ENCODE measurements around the gene LDLRAP1. TPM values are rescaled to one million over a fixed set of nuclear protein-coding genes. Genes with fewer than 3 reads are reported as not detected.
A peak's percentile ranks its signal among the peaks of the same experiment; 100 is the strongest.

Gene LDLRAP1
- total and polyA plus RNA-seq, 2 experiments from 2014 or later = 9.6 to 22.7 TPM

DNA sequence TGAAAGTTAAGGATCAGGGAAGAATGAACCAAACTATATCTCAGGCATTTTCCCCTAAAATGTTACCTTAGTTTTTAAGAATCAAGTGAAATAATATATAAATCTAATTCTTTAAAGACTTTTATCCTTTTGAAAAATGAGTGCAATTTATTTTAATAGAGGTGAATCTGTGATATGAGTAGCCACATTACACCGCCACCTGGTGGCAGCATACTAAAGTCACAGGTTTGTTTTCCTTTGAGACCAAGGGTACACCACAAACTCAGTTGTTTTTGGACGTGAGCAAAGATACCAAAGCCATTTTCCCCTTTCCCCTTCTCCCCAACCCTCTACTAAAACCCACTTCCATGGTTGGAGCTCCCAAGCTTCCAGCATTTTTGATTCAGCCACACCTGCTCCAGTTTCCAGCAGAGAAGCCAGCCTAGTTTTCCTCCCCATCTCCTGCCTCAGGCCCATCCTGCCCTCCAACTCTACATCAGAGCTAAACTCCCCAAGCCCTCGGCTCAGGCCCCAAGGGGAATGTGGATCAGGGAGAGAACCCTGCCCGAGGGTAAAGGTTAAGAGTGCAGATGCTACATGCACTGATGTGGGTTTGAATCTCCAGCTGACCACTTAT, 22.9 kb upstream of the LDLRAP1 start:
- Mint-ChIP-seq H3K9me3 (no peaks in the 10 kb centered on the region), H3K4me3 (no peak overlapping the region; the same call in 2 of the 3 replicates), H3K27ac (no peak overlapping the region), H3K36me3 (ENCODE audit: low read depth) (no peaks in the 10 kb centered on the region), H3K4me1 (peaks cover 11% of the 10 kb centered on the region), H3K27me3 (ENCODE audit: insufficient read depth, low read depth, poor library complexity) (peaks cover 13% of the 10 kb centered on the region)
- no peaks in the 10 kb centered on the region for H3K9me2 ChIP-seq (ENCODE audit: insufficient read depth)
- no peak overlapping the region for H3K4me2 ChIP-seq
- peaks cover 16% of the 10 kb centered on the region for H3K4me1 ChIP-seq (ENCODE audit: insufficient read depth)
- no peaks in the 10 kb centered on the region for H3F3A ChIP-seq (replicated peaks; ENCODE audit: low read depth)
- no peaks in the 10 kb centered on the region for H3K36me3 ChIP-seq (ENCODE audit: insufficient read depth)
- no peaks in the 10 kb centered on the region for H3K79me2 ChIP-seq (replicated peaks; ENCODE audit: insufficient read depth)
- no peaks in the 10 kb centered on the region for H4K20me1 ChIP-seq (replicated peaks; ENCODE audit: insufficient read depth)
- H2AFZ ChIP-seq = peak overlapping the region; percentile 21; the same call in 1 of the 2 replicates
- TF ChIP-seq, protein P1, sequence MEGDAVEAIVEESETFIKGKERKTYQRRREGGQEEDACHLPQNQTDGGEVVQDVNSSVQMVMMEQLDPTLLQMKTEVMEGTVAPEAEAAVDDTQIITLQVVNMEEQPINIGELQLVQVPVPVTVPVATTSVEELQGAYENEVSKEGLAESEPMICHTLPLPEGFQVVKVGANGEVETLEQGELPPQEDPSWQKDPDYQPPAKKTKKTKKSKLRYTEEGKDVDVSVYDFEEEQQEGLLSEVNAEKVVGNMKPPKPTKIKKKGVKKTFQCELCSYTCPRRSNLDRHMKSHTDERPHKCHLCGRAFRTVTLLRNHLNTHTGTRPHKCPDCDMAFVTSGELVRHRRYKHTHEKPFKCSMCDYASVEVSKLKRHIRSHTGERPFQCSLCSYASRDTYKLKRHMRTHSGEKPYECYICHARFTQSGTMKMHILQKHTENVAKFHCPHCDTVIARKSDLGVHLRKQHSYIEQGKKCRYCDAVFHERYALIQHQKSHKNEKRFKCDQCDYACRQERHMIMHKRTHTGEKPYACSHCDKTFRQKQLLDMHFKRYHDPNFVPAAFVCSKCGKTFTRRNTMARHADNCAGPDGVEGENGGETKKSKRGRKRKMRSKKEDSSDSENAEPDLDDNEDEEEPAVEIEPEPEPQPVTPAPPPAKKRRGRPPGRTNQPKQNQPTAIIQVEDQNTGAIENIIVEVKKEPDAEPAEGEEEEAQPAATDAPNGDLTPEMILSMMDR (conservative IDR thresholded peaks at IDR 0.05; ENCODE audit: low read depth in 2 of 2) = peak; percentile 82 to 93
- TF ChIP-seq, protein P2, sequence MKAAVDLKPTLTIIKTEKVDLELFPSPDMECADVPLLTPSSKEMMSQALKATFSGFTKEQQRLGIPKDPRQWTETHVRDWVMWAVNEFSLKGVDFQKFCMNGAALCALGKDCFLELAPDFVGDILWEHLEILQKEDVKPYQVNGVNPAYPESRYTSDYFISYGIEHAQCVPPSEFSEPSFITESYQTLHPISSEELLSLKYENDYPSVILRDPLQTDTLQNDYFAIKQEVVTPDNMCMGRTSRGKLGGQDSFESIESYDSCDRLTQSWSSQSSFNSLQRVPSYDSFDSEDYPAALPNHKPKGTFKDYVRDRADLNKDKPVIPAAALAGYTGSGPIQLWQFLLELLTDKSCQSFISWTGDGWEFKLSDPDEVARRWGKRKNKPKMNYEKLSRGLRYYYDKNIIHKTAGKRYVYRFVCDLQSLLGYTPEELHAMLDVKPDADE (IDR thresholded peaks at IDR 0.05) = no peak
- TF ChIP-seq ZNF331 (CRISPR knock-in tag; IDR thresholded peaks at IDR 0.05; ENCODE audit: low read depth) (no peak), CREB1 (CRISPR knock-in tag; IDR thresholded peaks at IDR 0.05; ENCODE audit: low read depth) (no peak), EZH2 (IDR thresholded peaks at IDR 0.05; ENCODE audit: low read depth, unreplicated experiment) (no peak), POLR2AphosphoS5 (IDR thresholded peaks at IDR 0.05; ENCODE audit: low read depth) (no peak), NANOG (IDR thresholded peaks at IDR 0.05; ENCODE audit: borderline replicate concordance) (no peak)
- H3K27me3 ChIP-seq (ENCODE audit: insufficient read depth) = no peaks in the 10 kb centered on the region
- H3K27ac ChIP-seq (ENCODE audit: low read depth) = no peak overlapping the region
- DNase-seq (ENCODE audit: low spot score) (peak; percentile 86), ATAC-seq (peak; percentile 10)
- no peak overlapping the region for H3K4me3 ChIP-seq

DNA sequence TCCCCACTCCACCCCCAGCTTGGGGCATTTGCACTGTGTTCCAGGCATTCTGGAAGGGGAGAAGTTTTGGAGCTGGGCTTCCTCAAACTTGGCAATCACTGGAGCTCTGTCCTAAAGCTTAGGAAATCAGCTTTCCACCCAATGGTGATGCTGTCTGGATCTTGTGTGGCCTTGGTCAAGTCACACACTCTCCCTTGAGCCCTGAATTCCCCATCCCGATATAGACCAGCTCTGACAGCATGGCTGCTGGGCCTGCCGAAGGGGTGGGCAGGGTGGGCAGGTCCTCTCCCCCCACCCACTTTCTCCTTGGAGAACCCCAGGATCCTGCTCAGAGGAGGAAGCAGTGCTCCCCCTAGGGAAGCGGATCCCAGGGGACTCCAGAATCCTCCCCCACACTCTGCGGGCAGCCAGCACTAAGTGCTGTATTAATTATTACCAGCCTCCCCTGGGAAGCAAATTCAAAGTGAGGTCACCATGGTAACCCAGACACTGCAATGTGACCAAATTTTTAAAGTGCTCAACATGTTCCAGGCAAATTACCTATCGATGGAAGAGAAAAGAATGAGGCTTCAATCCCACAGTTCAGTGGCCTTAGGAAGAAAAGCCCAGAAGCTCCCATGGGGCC, 21.3 kb upstream of the LDLRAP1 start:
- no peak overlapping the region for H3K4me2 ChIP-seq
- H3F3A ChIP-seq (replicated peaks; ENCODE audit: low read depth) = no peaks in the 10 kb centered on the region
- H4K20me1 ChIP-seq (replicated peaks; ENCODE audit: insufficient read depth) = no peaks in the 10 kb centered on the region
- Mint-ChIP-seq H3K36me3 (ENCODE audit: low read depth) (no peaks in the 10 kb centered on the region), H3K9me3 (no peaks in the 10 kb centered on the region), H3K4me1 (peaks cover 11% of the 10 kb centered on the region), H3K27me3 (ENCODE audit: insufficient read depth, low read depth, poor library complexity) (peaks cover 11% of the 10 kb centered on the region), H3K27ac (no peak overlapping the region), H3K4me3 (no peak overlapping the region)
- peaks cover 13% of the 10 kb centered on the region for H3K4me1 ChIP-seq (ENCODE audit: insufficient read depth)
- no peak overlapping the region for H3K27ac ChIP-seq (ENCODE audit: low read depth)
- no peaks in the 10 kb centered on the region for H3K79me2 ChIP-seq (replicated peaks; ENCODE audit: insufficient read depth)
- no peak overlapping the region for H3K4me3 ChIP-seq
- no peak overlapping the region for H2AFZ ChIP-seq
- H3K36me3 ChIP-seq (ENCODE audit: insufficient read depth) = no peaks in the 10 kb centered on the region
- ATAC-seq = no peak
- H3K27me3 ChIP-seq (ENCODE audit: insufficient read depth) = no peaks in the 10 kb centered on the region
- DNase-seq (ENCODE audit: low spot score) = no peak
- no peaks in the 10 kb centered on the region for H3K9me2 ChIP-seq (ENCODE audit: insufficient read depth)
- TF ChIP-seq NANOG (IDR thresholded peaks at IDR 0.05; ENCODE audit: borderline replicate concordance) (no peak), EZH2phosphoT487 (IDR thresholded peaks at IDR 0.05; ENCODE audit: unreplicated experiment) (no peak), ZNF114 (CRISPR knock-in tag; IDR thresholded peaks at IDR 0.05) (no peak), JUNB (IDR thresholded peaks at IDR 0.05; ENCODE audit: unreplicated experiment) (no peak)
- TF ChIP-seq, protein P3, sequence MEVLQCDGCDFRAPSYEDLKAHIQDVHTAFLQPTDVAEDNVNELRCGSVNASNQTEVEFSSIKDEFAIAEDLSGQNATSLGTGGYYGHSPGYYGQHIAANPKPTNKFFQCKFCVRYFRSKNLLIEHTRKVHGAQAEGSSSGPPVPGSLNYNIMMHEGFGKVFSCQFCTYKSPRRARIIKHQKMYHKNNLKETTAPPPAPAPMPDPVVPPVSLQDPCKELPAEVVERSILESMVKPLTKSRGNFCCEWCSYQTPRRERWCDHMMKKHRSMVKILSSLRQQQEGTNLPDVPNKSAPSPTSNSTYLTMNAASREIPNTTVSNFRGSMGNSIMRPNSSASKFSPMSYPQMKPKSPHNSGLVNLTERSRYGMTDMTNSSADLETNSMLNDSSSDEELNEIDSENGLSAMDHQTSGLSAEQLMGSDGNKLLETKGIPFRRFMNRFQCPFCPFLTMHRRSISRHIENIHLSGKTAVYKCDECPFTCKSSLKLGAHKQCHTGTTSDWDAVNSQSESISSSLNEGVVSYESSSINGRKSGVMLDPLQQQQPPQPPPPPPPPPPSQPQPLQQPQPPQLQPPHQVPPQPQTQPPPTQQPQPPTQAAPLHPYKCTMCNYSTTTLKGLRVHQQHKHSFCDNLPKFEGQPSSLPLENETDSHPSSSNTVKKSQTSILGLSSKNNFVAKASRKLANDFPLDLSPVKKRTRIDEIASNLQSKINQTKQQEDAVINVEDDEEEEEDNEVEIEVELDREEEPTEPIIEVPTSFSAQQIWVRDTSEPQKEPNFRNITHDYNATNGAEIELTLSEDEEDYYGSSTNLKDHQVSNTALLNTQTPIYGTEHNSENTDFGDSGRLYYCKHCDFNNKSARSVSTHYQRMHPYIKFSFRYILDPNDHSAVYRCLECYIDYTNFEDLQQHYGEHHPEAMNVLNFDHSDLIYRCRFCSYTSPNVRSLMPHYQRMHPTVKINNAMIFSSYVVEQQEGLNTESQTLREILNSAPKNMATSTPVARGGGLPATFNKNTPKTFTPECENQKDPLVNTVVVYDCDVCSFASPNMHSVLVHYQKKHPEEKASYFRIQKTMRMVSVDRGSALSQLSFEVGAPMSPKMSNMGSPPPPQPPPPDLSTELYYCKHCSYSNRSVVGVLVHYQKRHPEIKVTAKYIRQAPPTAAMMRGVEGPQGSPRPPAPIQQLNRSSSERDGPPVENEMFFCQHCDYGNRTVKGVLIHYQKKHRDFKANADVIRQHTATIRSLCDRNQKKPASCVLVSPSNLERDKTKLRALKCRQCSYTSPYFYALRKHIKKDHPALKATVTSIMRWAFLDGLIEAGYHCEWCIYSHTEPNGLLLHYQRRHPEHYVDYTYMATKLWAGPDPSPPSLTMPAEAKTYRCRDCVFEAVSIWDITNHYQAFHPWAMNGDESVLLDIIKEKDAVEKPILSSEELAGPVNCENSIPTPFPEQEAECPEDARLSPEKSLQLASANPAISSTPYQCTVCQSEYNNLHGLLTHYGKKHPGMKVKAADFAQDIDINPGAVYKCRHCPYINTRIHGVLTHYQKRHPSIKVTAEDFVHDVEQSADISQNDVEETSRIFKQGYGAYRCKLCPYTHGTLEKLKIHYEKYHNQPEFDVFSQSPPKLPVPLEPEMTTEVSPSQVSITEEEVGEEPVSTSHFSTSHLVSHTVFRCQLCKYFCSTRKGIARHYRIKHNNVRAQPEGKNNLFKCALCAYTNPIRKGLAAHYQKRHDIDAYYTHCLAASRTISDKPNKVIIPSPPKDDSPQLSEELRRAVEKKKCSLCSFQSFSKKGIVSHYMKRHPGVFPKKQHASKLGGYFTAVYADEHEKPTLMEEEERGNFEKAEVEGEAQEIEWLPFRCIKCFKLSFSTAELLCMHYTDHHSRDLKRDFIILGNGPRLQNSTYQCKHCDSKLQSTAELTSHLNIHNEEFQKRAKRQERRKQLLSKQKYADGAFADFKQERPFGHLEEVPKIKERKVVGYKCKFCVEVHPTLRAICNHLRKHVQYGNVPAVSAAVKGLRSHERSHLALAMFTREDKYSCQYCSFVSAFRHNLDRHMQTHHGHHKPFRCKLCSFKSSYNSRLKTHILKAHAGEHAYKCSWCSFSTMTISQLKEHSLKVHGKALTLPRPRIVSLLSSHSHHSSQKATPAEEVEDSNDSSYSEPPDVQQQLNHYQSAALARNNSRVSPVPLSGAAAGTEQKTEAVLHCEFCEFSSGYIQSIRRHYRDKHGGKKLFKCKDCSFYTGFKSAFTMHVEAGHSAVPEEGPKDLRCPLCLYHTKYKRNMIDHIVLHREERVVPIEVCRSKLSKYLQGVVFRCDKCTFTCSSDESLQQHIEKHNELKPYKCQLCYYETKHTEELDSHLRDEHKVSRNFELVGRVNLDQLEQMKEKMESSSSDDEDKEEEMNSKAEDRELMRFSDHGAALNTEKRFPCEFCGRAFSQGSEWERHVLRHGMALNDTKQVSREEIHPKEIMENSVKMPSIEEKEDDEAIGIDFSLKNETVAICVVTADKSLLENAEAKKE (CRISPR knock-in tag; IDR thresholded peaks at IDR 0.05) = no peak

Data from GM23338 (cell line).